Measurements from ENCODE around the gene RNF111. TPM values are rescaled to one million over a fixed set of nuclear protein-coding genes. Genes with fewer than 3 reads are reported as not detected.

Gene RNF111
- total and polyA plus RNA-seq, 4 donors: 8.7 to 52.0 (median 19.5) TPM

DNA sequence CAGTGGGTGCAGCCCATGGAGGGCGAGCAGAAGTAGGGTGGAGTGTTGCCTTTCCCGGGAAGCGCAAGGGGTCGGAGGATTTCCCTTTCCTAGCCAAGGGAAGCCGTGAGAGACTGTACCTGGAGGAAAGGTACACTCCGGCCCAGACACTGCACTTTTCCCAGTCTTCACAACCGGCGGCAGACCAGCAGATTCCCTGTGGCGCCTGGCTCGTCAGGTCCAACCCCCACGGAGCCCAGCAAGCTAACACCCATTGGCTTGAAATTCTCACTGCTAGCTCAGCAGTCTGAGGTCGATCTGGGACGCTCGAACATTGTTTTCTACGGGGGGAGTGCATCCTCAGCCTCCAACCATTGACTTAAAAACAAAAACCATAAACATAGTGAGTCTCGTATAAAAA is 144.0 kb downstream of the RNF111 start:
- Histone ChIP-seq H3K27ac (ENCODE audit: low read depth in 1 of 2, low read length in 1 of 2) (no peak overlapping the region), H3K4me1 (ENCODE audit: control insufficient read depth in 5 of 5, insufficient read depth in 5 of 5, low read length in 5 of 5) (no peaks in the 10 kb centered on the region), H3K27me3 (ENCODE audit: control insufficient read depth in 3 of 3, insufficient read depth in 3 of 3, low read length in 2 of 3) (no peaks in the 10 kb centered on the region), H3K9ac (ENCODE audit: insufficient read depth in 1 of 2, low read length in 2 of 2) (no peak overlapping the region), H3K9me3 (ENCODE audit: control insufficient read depth in 4 of 4, insufficient read depth in 3 of 4, low read length in 3 of 4) (no peaks in the 10 kb centered on the region), H3K4me3 (no peak overlapping the region), H3K36me3 (ENCODE audit: control insufficient read depth in 4 of 4, insufficient read depth in 4 of 4, low read length in 4 of 4) (peaks cover 7 to 24% (median 14%) of the 10 kb centered on the region in 4 donors)
- ATAC-seq (ENCODE audit: insufficient read depth, low FRiP score): no peak
- no peak for DNase-seq
- 98% methylated on average over 16 of the region's 16 CpGs for WGBS, 2 donors
- TF ChIP-seq, protein P1, sequence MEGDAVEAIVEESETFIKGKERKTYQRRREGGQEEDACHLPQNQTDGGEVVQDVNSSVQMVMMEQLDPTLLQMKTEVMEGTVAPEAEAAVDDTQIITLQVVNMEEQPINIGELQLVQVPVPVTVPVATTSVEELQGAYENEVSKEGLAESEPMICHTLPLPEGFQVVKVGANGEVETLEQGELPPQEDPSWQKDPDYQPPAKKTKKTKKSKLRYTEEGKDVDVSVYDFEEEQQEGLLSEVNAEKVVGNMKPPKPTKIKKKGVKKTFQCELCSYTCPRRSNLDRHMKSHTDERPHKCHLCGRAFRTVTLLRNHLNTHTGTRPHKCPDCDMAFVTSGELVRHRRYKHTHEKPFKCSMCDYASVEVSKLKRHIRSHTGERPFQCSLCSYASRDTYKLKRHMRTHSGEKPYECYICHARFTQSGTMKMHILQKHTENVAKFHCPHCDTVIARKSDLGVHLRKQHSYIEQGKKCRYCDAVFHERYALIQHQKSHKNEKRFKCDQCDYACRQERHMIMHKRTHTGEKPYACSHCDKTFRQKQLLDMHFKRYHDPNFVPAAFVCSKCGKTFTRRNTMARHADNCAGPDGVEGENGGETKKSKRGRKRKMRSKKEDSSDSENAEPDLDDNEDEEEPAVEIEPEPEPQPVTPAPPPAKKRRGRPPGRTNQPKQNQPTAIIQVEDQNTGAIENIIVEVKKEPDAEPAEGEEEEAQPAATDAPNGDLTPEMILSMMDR (IDR thresholded peaks at IDR 0.05; ENCODE audit: control extremely low read depth, extremely low read depth): no peak

DNA sequence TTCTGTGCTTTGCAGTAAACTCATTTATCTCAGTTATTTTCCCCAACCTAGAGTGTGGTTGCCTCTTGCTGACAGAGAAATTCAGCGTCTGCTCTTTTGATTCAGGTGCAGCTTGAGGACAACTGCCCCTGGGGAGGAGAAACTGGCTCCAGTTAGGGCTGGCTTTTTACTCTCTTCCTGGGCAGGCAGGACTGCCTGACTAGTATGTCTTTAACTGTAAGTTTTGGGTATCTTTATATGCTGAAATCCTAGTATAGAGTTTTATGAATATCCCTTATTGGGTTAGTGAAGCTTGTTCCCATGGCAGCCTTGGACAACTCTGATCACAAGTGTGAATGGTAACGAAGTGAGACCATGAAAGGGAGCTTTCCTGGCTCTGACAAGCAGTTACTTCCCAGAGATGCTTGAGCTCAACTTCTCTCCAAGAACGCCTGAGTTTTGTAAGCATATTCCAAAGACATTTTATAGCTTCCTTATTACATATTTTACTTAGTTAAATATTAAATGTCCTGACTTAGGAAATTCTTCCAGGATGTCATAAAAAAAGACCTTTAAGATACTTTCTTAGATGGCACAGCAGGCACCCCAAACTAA is 144.6 kb downstream of the RNF111 start:
- no peaks in the 10 kb centered on the region for H3K9me3 ChIP-seq (ENCODE audit: control insufficient read depth in 4 of 4, insufficient read depth in 3 of 4, low read length in 3 of 4)
- H3K27me3 ChIP-seq (ENCODE audit: control insufficient read depth in 3 of 3, insufficient read depth in 3 of 3, low read length in 2 of 3): no peaks in the 10 kb centered on the region
- no peak overlapping the region for H3K9ac ChIP-seq (ENCODE audit: insufficient read depth in 1 of 2, low read length in 2 of 2)
- ATAC-seq (ENCODE audit: insufficient read depth, low FRiP score) (no peak), DNase-seq (no peak)
- H3K4me1 ChIP-seq (ENCODE audit: control insufficient read depth in 5 of 5, insufficient read depth in 5 of 5, low read length in 5 of 5): no peaks in the 10 kb centered on the region
- H3K36me3 ChIP-seq (ENCODE audit: control insufficient read depth in 4 of 4, insufficient read depth in 4 of 4, low read length in 4 of 4): peaks cover 11 to 24% (median 17%) of the 10 kb centered on the region in 4 donors
- TF ChIP-seq, protein P1 (IDR thresholded peaks at IDR 0.05; ENCODE audit: control extremely low read depth, extremely low read depth): no peak
- no peak overlapping the region for H3K27ac ChIP-seq (ENCODE audit: low read depth in 1 of 2, low read length in 1 of 2)
- 88 to 89% methylated on average over 3 of the region's 3 CpGs for WGBS, 2 donors
- no peak overlapping the region for H3K4me3 ChIP-seq

DNA sequence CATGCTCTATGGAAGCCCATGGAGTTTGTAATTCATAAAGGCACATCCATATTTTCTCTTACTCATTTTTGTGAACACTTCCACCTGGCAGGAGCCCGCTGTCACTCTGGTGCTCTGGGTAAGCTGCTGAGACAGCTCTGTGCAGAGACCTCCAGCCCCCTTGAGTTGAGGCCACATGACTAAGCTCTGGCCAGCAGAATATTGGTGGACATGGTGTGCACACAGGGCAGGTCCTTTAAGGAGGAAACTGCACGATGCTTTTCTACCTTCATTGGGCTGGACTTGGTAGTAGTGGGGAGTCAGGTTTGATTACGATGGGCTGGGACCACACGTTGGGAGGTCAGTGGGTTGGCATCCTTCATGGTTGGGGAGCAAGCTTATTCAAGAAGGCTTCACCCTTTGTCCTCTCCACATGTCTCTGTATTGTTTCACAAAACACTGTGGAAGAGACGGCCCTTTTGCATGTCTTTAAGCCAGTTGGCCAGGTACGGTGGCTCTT is 146.5 kb downstream of the RNF111 start:
- TF ChIP-seq, protein P1 (IDR thresholded peaks at IDR 0.05; ENCODE audit: control extremely low read depth, extremely low read depth): no peak
- 98% methylated on average over 6 of the region's 6 CpGs for WGBS, 2 donors
- no peak for DNase-seq

More for the DNA sequence above, 146.5 kb downstream of the RNF111 start:
- no peak for ATAC-seq (ENCODE audit: insufficient read depth, low FRiP score)
- H3K27me3 ChIP-seq (ENCODE audit: control insufficient read depth in 3 of 3, insufficient read depth in 3 of 3, low read length in 2 of 3): no peaks in the 10 kb centered on the region
- no peak overlapping the region for H3K9ac ChIP-seq (ENCODE audit: insufficient read depth in 1 of 2, low read length in 2 of 2)
- H3K27ac ChIP-seq (ENCODE audit: low read depth in 1 of 2, low read length in 1 of 2): no peak overlapping the region
- H3K4me1 ChIP-seq (ENCODE audit: control insufficient read depth in 5 of 5, insufficient read depth in 5 of 5, low read length in 5 of 5): no peaks in the 10 kb centered on the region
- H3K9me3 ChIP-seq (ENCODE audit: control insufficient read depth in 4 of 4, insufficient read depth in 3 of 4, low read length in 3 of 4): no peaks in the 10 kb centered on the region
- peaks cover 13 to 24% (median 18%) of the 10 kb centered on the region in 4 donors for H3K36me3 ChIP-seq (ENCODE audit: control insufficient read depth in 4 of 4, insufficient read depth in 4 of 4, low read length in 4 of 4)
- no peak overlapping the region for H3K4me3 ChIP-seq
